ENCODE results near the gene UBE2I.

Gene UBE2I

GRCh38 chr16:1279945-1280589 lies 29.4 kb upstream of the UBE2I start:
- Histone ChIP-seq H3K4me1 (ENCODE audit: insufficient read depth, low read length) (no peaks in the 10 kb centered on the region), H3K27ac (ENCODE audit: low read length) (no peak overlapping the region), H3K36me3 (ENCODE audit: insufficient read depth, low read length) (no peaks in the 10 kb centered on the region), H3K9me3 (ENCODE audit: insufficient read depth, low read length, severe bottlenecking) (no peaks in the 10 kb centered on the region), H3K79me2 (ENCODE audit: insufficient read depth, low read length) (no peaks in the 10 kb centered on the region), H3K4me3 (ENCODE audit: low read depth in 1 of 2, low read length in 2 of 2) (no peak overlapping the region), H3K27me3 (ENCODE audit: insufficient read depth, low read length, poor library complexity) (no peaks in the 10 kb centered on the region), H2AFZ (ENCODE audit: low read depth, low read length) (no peak overlapping the region), H4K20me1 (ENCODE audit: insufficient read depth, low read length) (no peaks in the 10 kb centered on the region), H3K4me2 (ENCODE audit: insufficient read depth, low read length) (no peak overlapping the region), H3K9ac (ENCODE audit: low read depth, low read length) (no peak overlapping the region)
- TF ChIP-seq CTCF (IDR thresholded peaks at IDR 0.05; ENCODE audit: borderline replicate concordance, extremely low read depth, low read length, poor library complexity, severe bottlenecking) (no peak), EZH2 (IDR thresholded peaks at IDR 0.05; ENCODE audit: borderline replicate concordance, low read depth, low read length, severe bottlenecking) (no peak)
- ATAC-seq (ENCODE audit: insufficient read depth, low read depth) = no peak
- DNase-seq = no peak

GRCh38 chr16:1280783-1281182 lies 28.7 kb upstream of the UBE2I start:
- H3K27me3 ChIP-seq (ENCODE audit: insufficient read depth, low read length, poor library complexity) = no peaks in the 10 kb centered on the region
- no peak for ATAC-seq (ENCODE audit: insufficient read depth, low read depth)
- no peaks in the 10 kb centered on the region for H4K20me1 ChIP-seq (ENCODE audit: insufficient read depth, low read length)
- no peak overlapping the region for H3K4me2 ChIP-seq (ENCODE audit: insufficient read depth, low read length)
- no peaks in the 10 kb centered on the region for H3K36me3 ChIP-seq (ENCODE audit: insufficient read depth, low read length)
- no peak overlapping the region for H3K27ac ChIP-seq (ENCODE audit: low read length)
- no peaks in the 10 kb centered on the region for H3K79me2 ChIP-seq (ENCODE audit: insufficient read depth, low read length)
- H3K4me1 ChIP-seq (ENCODE audit: insufficient read depth, low read length) = no peaks in the 10 kb centered on the region
- TF ChIP-seq EZH2 (IDR thresholded peaks at IDR 0.05; ENCODE audit: borderline replicate concordance, low read depth, low read length, severe bottlenecking) = no peak
- no peak for TF ChIP-seq CTCF (IDR thresholded peaks at IDR 0.05; ENCODE audit: borderline replicate concordance, extremely low read depth, low read length, poor library complexity, severe bottlenecking)
- DNase-seq = no peak
- no peak overlapping the region for H3K9ac ChIP-seq (ENCODE audit: low read depth, low read length)
- no peak overlapping the region for H3K4me3 ChIP-seq (ENCODE audit: low read depth in 1 of 2, low read length in 2 of 2)
- no peak overlapping the region for H2AFZ ChIP-seq (ENCODE audit: low read depth, low read length)
- no peaks in the 10 kb centered on the region for H3K9me3 ChIP-seq (ENCODE audit: insufficient read depth, low read length, severe bottlenecking)

GRCh38 chr16:1281517-1281916 lies 27.9 kb upstream of the UBE2I start:
- no peak for ATAC-seq (ENCODE audit: insufficient read depth, low read depth)
- H3K4me2 ChIP-seq (ENCODE audit: insufficient read depth, low read length) = no peak overlapping the region
- TF ChIP-seq CTCF (IDR thresholded peaks at IDR 0.05; ENCODE audit: borderline replicate concordance, extremely low read depth, low read length, poor library complexity, severe bottlenecking) = no peak
- TF ChIP-seq EZH2 (IDR thresholded peaks at IDR 0.05; ENCODE audit: borderline replicate concordance, low read depth, low read length, severe bottlenecking) = no peak
- no peaks in the 10 kb centered on the region for H3K36me3 ChIP-seq (ENCODE audit: insufficient read depth, low read length)
- DNase-seq = no peak
- no peak overlapping the region for H3K4me3 ChIP-seq (ENCODE audit: low read depth in 1 of 2, low read length in 2 of 2)
- H3K4me1 ChIP-seq (ENCODE audit: insufficient read depth, low read length) = no peaks in the 10 kb centered on the region
- H3K9me3 ChIP-seq (ENCODE audit: insufficient read depth, low read length, severe bottlenecking) = no peaks in the 10 kb centered on the region
- H3K79me2 ChIP-seq (ENCODE audit: insufficient read depth, low read length) = no peaks in the 10 kb centered on the region
- H3K9ac ChIP-seq (ENCODE audit: low read depth, low read length) = no peak overlapping the region
- H4K20me1 ChIP-seq (ENCODE audit: insufficient read depth, low read length) = no peaks in the 10 kb centered on the region
- no peak overlapping the region for H3K27ac ChIP-seq (ENCODE audit: low read length)
- no peaks in the 10 kb centered on the region for H3K27me3 ChIP-seq (ENCODE audit: insufficient read depth, low read length, poor library complexity)
- H2AFZ ChIP-seq (ENCODE audit: low read depth, low read length) = no peak overlapping the region
